AG04450 (cell line): ENCODE data around the gene CELA2A. TPM values are rescaled to one million over a fixed set of nuclear protein-coding genes. Genes with fewer than 3 reads are reported as not detected.

Experiments used
- CTCF ChIA-PET: fragments of 300-600, 350-600 bp; formaldehyde crosslinking; extraction: SDS; loops from one replicate; lab custom pipeline; 2022; ENCODE audit warnings: antibody characterized with exemption, inconsistent platforms; lab: Charles Lee
- POLR2A ChIA-PET: fragments of 350-600 bp; formaldehyde crosslinking; extraction: SDS; loops from one replicate; lab custom pipeline; 2021; ENCODE audit warnings: antibody characterized with exemption, inconsistent platforms; lab: Yijun Ruan, JAX
- DNase-seq: peaks from one replicate; pipeline ENCODE4 v3.0.0-alpha.2; 2011; ENCODE audit warnings: low read depth, low spot score
- H3K27ac ChIP-seq: one replicate; pipeline ENCODE4 v1.5.1; 2012; ENCODE audit warnings: low read depth, low read length, control low read depth
- H3K27me3 ChIP-seq: one replicate; pipeline ENCODE4 v1.6.0; 2012; ENCODE audit warnings: low read length; ENCODE audit not compliant: control insufficient read depth, insufficient read depth
- H3K4me3 ChIP-seq: 2 replicates; pipeline ENCODE4 v1.5.1; 2011; ENCODE audit warnings: mild to moderate bottlenecking, low read depth, low read length, control low read depth
- H3K9me3 ChIP-seq: 2 replicates; pipeline ENCODE4 v1.5.1; 2012; ENCODE audit warnings: low read length; ENCODE audit not compliant: control insufficient read depth, insufficient read depth
- polyA plus RNA-seq: library from polyadenylated mRNA; depleted of rRNA; stranded (reverse); fragments of >200 nt; gene quantifications from 2 replicates; pipeline ENCODE4 v1.2.3, GENCODE V29; 2011
- TF ChIP-seq, protein P1 (sequence below): IDR thresholded peaks from 2 replicates; pipeline ENCODE4 v1.5.1; 2011; ENCODE audit warnings: low read depth, low read length, control low read depth, inconsistent platforms

Gene CELA2A
- polyA plus RNA-seq, 1 experiment: not detected

DNA sequence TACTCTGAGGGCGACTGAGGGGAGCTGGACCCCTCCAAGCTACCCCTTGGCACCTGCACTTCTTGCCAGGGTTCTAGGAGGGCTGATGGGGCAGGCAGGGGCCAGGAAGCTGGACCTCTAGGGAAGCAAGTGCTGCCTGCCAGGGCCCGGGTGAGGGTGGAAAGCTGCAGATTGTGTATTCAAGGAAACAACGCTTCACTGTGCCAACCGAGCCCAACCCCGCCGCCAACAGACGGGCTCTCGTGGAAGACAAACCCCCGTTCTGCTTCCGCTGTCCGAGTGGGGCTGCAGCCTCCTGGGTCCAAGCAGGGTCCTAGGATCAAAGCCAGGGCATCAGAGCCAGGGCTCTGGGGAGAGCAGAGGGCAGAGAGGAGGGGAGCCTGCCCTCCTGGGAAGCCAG, 43.7 kb upstream of the CELA2A start:
- DNase-seq: no peak
- no peaks in the 10 kb centered on the region for H3K27me3 ChIP-seq
- H3K9me3 ChIP-seq: peaks cover 3% of the 10 kb centered on the region; the same call in 1 of the 2 replicates
- POLR2A ChIA-PET: interaction anchor here (1.9 kb wide), 1 partner anchor 90 kb away, joined by 5 read pairs; no protein-coding TSS in a partner anchor
- H3K4me3 ChIP-seq: no peak overlapping the region
- CTCF ChIA-PET: interaction anchor here (1.2 to 2.1 kb wide), 3 partner anchors 14 to 89 kb away, joined by 4 to 10 read pairs (median 4); no protein-coding TSS in a partner anchor
- TF ChIP-seq, protein P1, sequence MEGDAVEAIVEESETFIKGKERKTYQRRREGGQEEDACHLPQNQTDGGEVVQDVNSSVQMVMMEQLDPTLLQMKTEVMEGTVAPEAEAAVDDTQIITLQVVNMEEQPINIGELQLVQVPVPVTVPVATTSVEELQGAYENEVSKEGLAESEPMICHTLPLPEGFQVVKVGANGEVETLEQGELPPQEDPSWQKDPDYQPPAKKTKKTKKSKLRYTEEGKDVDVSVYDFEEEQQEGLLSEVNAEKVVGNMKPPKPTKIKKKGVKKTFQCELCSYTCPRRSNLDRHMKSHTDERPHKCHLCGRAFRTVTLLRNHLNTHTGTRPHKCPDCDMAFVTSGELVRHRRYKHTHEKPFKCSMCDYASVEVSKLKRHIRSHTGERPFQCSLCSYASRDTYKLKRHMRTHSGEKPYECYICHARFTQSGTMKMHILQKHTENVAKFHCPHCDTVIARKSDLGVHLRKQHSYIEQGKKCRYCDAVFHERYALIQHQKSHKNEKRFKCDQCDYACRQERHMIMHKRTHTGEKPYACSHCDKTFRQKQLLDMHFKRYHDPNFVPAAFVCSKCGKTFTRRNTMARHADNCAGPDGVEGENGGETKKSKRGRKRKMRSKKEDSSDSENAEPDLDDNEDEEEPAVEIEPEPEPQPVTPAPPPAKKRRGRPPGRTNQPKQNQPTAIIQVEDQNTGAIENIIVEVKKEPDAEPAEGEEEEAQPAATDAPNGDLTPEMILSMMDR: no peak
- H3K27ac ChIP-seq: no peak overlapping the region

DNA sequence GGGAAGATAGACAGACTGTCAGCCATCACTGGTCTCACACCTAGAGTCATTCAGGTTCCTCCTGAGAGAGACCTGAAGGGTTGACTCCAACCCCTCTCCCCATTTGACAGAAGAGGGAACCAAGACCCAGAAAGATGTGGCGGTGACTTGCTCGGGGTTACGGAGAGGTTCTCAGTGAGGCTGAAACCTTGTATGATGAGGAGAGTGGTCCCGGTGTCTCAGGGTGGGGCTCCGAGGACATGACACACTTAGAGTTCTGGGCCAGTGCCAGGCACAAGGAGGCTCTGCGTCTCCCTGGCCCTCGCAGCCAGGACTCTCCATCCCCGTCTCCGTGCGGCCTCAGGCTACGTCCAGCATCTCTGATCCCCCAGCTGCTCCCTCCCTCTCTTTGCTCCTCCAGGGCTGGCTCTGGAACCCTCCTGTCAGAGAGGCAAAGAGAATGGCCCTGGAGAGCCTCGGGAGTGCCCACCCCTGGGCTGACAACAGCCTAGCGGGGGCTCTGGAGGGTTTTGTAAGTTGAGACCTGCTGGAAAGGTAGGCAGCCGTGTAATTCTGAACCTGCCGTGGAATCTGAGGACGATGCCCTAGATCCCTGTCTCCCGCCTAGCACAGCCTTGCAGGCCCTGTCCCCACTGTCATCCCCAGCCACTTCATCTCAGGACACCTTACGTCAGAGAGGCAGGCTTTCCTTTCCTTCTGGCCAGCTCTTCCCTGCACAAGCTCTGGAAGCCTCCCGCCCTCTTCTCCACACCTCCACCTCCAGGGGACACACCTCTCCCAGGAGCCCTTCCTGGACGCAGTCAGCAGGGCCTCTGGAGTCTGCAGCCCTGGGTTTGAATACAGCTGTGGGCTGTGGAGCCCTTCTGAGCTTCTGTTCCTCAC, 42.7 kb upstream of the CELA2A start:
- ChIA-PET POLR2A (no interaction called here), CTCF (no interaction called here)
- no peak overlapping the region for H3K4me3 ChIP-seq
- peaks cover 3% of the 10 kb centered on the region; the same call in 1 of the 2 replicates for H3K9me3 ChIP-seq
- no peak overlapping the region for H3K27ac ChIP-seq
- no peaks in the 10 kb centered on the region for H3K27me3 ChIP-seq
- TF ChIP-seq, protein P1: no peak
- no peak for DNase-seq

DNA sequence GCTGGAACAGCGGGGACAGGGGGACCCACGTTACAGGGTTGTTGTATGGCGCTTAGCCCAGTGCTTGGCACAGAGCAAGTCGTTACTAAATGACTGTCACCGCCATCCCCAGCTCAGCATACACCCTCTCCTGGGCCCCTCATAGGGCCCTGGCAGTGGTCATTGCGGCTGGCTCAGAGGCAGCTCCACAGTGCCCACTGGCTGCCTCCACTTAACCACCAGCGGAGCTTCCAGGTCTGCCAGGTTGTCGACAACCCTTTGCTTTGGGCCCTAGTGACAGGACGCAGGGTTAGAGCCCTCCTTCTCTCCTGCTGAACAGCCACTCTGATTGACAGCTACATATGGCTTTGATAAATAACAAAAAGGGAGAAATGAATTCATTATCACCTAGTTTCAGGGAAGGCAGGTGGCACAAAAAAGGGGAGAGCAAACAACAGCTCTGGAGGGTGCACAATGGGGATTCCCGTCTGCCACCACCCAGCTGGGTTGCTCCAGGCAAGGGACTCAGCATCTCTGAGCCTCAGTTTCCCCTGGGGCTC, 42.0 kb upstream of the CELA2A start:
- no peak overlapping the region for H3K4me3 ChIP-seq
- TF ChIP-seq, protein P1: no peak
- peaks cover 3% of the 10 kb centered on the region; the same call in 1 of the 2 replicates for H3K9me3 ChIP-seq
- no peaks in the 10 kb centered on the region for H3K27me3 ChIP-seq
- DNase-seq: no peak
- ChIA-PET CTCF (no interaction called here), POLR2A (no interaction called here)
- H3K27ac ChIP-seq: no peak overlapping the region

DNA sequence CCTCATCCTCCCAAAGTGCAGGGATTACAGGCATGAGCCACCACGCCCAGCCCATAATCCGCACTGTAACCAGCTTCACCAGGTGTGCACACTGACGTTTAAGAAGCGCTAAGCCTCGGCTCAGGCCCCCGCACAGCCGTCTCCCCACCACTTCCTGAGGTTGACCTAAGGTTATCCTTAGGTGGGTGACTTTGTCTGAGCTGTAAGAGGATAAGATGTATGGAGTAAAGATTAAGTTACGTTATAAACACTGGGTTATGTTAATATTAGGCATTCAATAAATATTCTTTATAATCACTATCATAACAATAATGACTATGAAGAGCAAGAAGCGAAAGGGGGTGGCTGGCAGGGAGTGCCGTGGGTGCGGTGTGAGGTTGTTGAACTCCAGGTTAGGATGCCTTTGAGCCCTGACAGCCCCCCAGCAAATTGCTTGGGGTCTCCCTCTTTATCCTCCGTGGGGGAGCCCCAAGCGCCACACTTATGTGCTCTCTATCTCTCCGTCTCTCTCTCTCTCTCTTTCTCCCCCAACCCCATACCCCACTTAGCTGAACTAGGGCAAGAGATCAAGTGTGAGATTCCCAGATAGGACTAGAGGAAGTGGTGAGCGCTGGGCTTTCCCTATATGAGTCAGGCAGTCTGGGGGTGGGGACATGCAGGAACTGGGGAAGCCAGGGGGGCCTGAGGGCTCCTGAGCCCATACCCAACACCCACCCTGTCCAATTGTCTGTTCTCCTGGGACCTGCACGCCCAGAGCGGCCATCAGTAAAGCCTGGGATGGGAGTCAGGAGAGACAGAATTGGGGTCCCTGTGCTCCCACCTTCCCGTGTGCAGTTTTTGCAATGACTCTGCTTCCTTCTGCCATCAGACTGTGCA, 39.2 kb upstream of the CELA2A start:
- Histone ChIP-seq H3K4me3 (no peak overlapping the region), H3K9me3 (no peaks in the 10 kb centered on the region; the same call in 1 of the 2 replicates), H3K27ac (peak overlapping the region; percentile 61), H3K27me3 (no peaks in the 10 kb centered on the region)
- no peak for DNase-seq
- ChIA-PET POLR2A (interaction anchor here (0.8 kb wide), 1 partner anchor 10 kb away, joined by 5 read pairs; no protein-coding TSS in a partner anchor), CTCF (interaction anchor here (1.1 to 5.0 kb wide), 3 partner anchors 9 to 94 kb away, joined by 5 to 30 read pairs (median 6); no protein-coding TSS in a partner anchor)
- TF ChIP-seq, protein P1: no peak
